Keratinocyte (primary cell): Measurements from ENCODE around the gene TMEM139. TPM values are rescaled to one million over a fixed set of nuclear protein-coding genes. Genes with fewer than 3 reads are reported as not detected.

Source experiments
- DNase-seq: peaks from one replicate; pipeline ENCODE4 v3.0.0-alpha.2; 2011; ENCODE audit warnings: low read depth, missing footprints, low spot score
- FAIRE-seq: peaks from 2 replicates; lab custom pipeline; 2011; peaks lifted over from hg19 to GRCh38; lab: Jason Lieb, UNC
- H2AFZ ChIP-seq: 2 replicates; pipeline ENCODE4 v1.6.0; 2012; ENCODE audit warnings: low read length, control low read depth, inconsistent platforms; ENCODE audit not compliant: control insufficient read depth
- H3K27ac ChIP-seq: 2 replicates; pipeline ENCODE4 v1.5.1; 2011; ENCODE audit warnings: low read length; ENCODE audit not compliant: control insufficient read depth, insufficient read depth
- H3K27me3 ChIP-seq: 3 replicates; pipeline ENCODE4 v1.6.0; 2011; ENCODE audit warnings: low read length; ENCODE audit not compliant: control insufficient read depth, insufficient read depth; ENCODE audit errors: extremely low read depth
- H3K36me3 ChIP-seq, 2 experiments: 2 replicates in 1 of 2; 3 replicates in 1 of 2; pipeline ENCODE4 v1.5.1; 2011; ENCODE audit warnings: low read length in 2 of 2, mild to moderate bottlenecking in 1 of 2; ENCODE audit not compliant: control insufficient read depth in 2 of 2, insufficient read depth in 2 of 2; ENCODE audit errors: extremely low read depth in 1 of 2
- H3K4me1 ChIP-seq: 3 replicates; pipeline ENCODE4 v1.5.1; 2011; ENCODE audit warnings: low read length; ENCODE audit not compliant: control insufficient read depth, insufficient read depth; ENCODE audit errors: extremely low read depth
- H3K4me2 ChIP-seq: 3 replicates; pipeline ENCODE4 v1.6.0; 2011; ENCODE audit warnings: low read depth, low read length; ENCODE audit not compliant: control insufficient read depth, insufficient read depth; ENCODE audit errors: extremely low read depth
- H3K4me3 ChIP-seq, 3 experiments: fragments of 200-600 bp in 1 of 3; sonication (generic) in 1 of 3; 2 replicates in 2 of 3; 3 replicates in 1 of 3; pipeline ENCODE4 v1.5.1; 2011 to 2016; ENCODE audit warnings: low read length in 3 of 3, mild to moderate bottlenecking in 3 of 3, control low read depth in 2 of 3, inconsistent platforms in 1 of 3, low read depth in 1 of 3, mixed read lengths in 1 of 3, mixed run types in 1 of 3, moderate library complexity in 1 of 3; ENCODE audit not compliant: control insufficient read depth in 2 of 3, insufficient read depth in 2 of 3; ENCODE audit errors: extremely low read depth in 1 of 3
- H3K79me2 ChIP-seq: 2 replicates; pipeline ENCODE4 v1.6.0; 2012; ENCODE audit warnings: low read length; ENCODE audit not compliant: control insufficient read depth, insufficient read depth
- H3K9ac ChIP-seq: 3 replicates; pipeline ENCODE4 v1.6.0; 2011; ENCODE audit warnings: low read length; ENCODE audit not compliant: control insufficient read depth, insufficient read depth; ENCODE audit errors: extremely low read depth
- H3K9me1 ChIP-seq: 3 replicates; pipeline ENCODE4 v1.6.0; 2011; ENCODE audit warnings: low read length; ENCODE audit not compliant: control insufficient read depth, insufficient read depth; ENCODE audit errors: extremely low read depth
- H3K9me3 ChIP-seq: 2 replicates; pipeline ENCODE4 v1.5.1; 2012; ENCODE audit warnings: low read depth, low read length; ENCODE audit not compliant: control insufficient read depth
- H4K20me1 ChIP-seq: 3 replicates; pipeline ENCODE4 v1.6.0; 2011; ENCODE audit warnings: low read length; ENCODE audit not compliant: control insufficient read depth, insufficient read depth; ENCODE audit errors: extremely low read depth
- CTCF ChIP-seq, 3 experiments: IDR thresholded peaks in 1 of 3; conservative IDR thresholded peaks in 1 of 3; optimal IDR thresholded peaks in 1 of 3; 2 replicates in 2 of 3; 3 replicates in 1 of 3; pipeline versions ENCODE3 to v1.5.1; 2011; ENCODE audit warnings: low read length in 3 of 3, mild to moderate bottlenecking in 3 of 3, moderate library complexity in 2 of 3, control low read depth in 1 of 3, inconsistent platforms in 1 of 3; ENCODE audit not compliant: insufficient read depth in 2 of 3; ENCODE audit errors: extremely low read depth in 1 of 3
- EZH2 ChIP-seq: IDR thresholded peaks from one replicate; pipeline ENCODE4 v1.6.1; 2012; ENCODE audit warnings: inconsistent platforms, mild to moderate bottlenecking, low read length, moderate library complexity
- dilution Hi-C: fragments of 300-500 bp; cut with MboI; formaldehyde crosslinking; loops from one replicate; pipeline ENCODE4 v1.7.0; 2020; ENCODE audit warnings: low sequenced_read_pairs; ENCODE audit not compliant: extremely low pct_ligation_motif_present
- polyA minus RNA-seq, 3 experiments: library from RNA; depleted of rRNA, polyadenylated mRNA; stranded (reverse); fragments of >200 nt; gene quantifications; 1 replicate in 1 of 3; 2 replicates in 1 of 3; 3 replicates in 1 of 3; pipeline ENCODE4 v1.2.3, GENCODE V29; 2011
- polyA plus RNA-seq, 5 experiments: library from polyadenylated mRNA; depleted of rRNA in 3 of 5; stranded (reverse) in 3 of 5; stranded (forward) in 1 of 5; unstranded in 1 of 5; fragments of >200 nt; gene quantifications; 1 replicate in 1 of 5; 2 replicates in 3 of 5; 3 replicates in 1 of 5; pipeline versions ENCODE4 v1.2.1 to v1.2.3, GENCODE V29; 2011 to 2012; ENCODE audit warnings: missing spikeins in 2 of 5, low read depth in 1 of 5, low replicate concordance in 1 of 5

The TMEM139 gene
- 20.9 to 25.1 TPM (median 22.3 TPM) in 3 replicates for polyA plus RNA-seq
- polyA plus RNA-seq (2011; ENCODE audit: low read depth) = 4.0 TPM
- 22.0 and 23.8 TPM in 2 replicates for polyA plus RNA-seq (2011; cell fraction: cytosol; rRNA removed)
- polyA plus RNA-seq (2011; cell fraction: nucleus; rRNA removed) = 37.2 and 39.2 TPM in 2 replicates
- 11.3 and 14.1 TPM in 2 replicates for polyA plus RNA-seq (2012; ENCODE audit: low replicate concordance)
- polyA minus RNA-seq = 5.6 to 10.7 TPM (median 8.9 TPM) in 3 replicates
- 2.9 TPM for polyA minus RNA-seq (2011; cell fraction: cytosol; rRNA and poly(A)+ RNA removed)
- polyA minus RNA-seq (2011; cell fraction: nucleus; rRNA and poly(A)+ RNA removed) = 8.2 and 13.0 TPM in 2 replicates

- peak; percentile 73 for FAIRE-seq
Measured at GRCh38 chr7:143284591-143285469, at the start of gene TMEM139. TSS of gene TMEM139 (plus strand) at chr7:143284958. CDS start at chr7:143285958, 1,000 bp downstream.

DNA sequence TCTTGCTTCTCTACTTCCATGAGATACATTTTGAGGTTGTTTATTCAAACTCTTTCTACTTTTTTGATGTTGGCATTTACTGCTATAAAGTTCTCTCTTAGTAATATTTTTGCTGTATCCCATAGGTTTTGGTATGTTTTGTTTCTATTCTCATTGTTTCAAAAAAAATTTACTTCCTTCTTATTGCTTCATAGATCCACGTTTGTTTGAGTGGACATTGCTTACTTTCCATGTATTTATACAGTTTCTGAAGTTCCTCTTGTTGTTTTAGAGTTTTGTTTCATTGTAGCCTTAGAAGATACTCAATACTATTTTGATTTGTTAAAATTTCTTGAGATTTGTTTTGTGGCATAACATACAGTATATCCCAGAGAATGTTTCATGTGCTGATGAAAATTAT is 49.2 kb upstream of the TMEM139 start:
- Histone ChIP-seq H3K27me3 (no peaks in the 10 kb centered on the region), H3K4me1 (no peaks in the 10 kb centered on the region), H2AFZ (no peak overlapping the region), H3K4me3 (no peak overlapping the region), H3K9ac (no peak overlapping the region), H3K4me2 (no peak overlapping the region), H4K20me1 (no peaks in the 10 kb centered on the region), H3K9me3 (no peaks in the 10 kb centered on the region), H3K9me1 (no peaks in the 10 kb centered on the region), H3K79me2 (no peaks in the 10 kb centered on the region), H3K36me3 (no peaks in the 10 kb centered on the region), H3K27ac (no peak overlapping the region)
- DNase-seq = no peak
- dilution Hi-C loops = no loop called here
- no peak for FAIRE-seq
- TF ChIP-seq CTCF (optimal IDR thresholded peaks at IDR 0.05 in 1 of 3, IDR thresholded peaks at IDR 0.05 in 1 of 3, conservative IDR thresholded peaks at IDR 0.05 in 1 of 3; ENCODE audit: extremely low read depth in 1 of 3, insufficient read depth in 2 of 3, low read length in 3 of 3) = no peak
- TF ChIP-seq EZH2 = no peak

More at GRCh38 chr7:143284591-143285469, at the start of gene TMEM139:
- H3K4me3 ChIP-seq = peak within 1 kb of the TSS; percentile 45 to 67 (median 47)
- no peaks in the 10 kb centered on the region for H3K27me3 ChIP-seq
- DNase-seq = no peak
- peaks cover 16% of the 10 kb centered on the region for H3K79me2 ChIP-seq
- peaks cover 2 to 5% of the 10 kb centered on the region in 2 experiments for H3K36me3 ChIP-seq
- H3K4me2 ChIP-seq = peak within 1 kb of the TSS; percentile 67
- no peaks in the 10 kb centered on the region for H4K20me1 ChIP-seq
- H3K27ac ChIP-seq = peak within 1 kb of the TSS; percentile 17
- TF ChIP-seq CTCF (optimal IDR thresholded peaks at IDR 0.05 in 1 of 3, IDR thresholded peaks at IDR 0.05 in 1 of 3, conservative IDR thresholded peaks at IDR 0.05 in 1 of 3; ENCODE audit: extremely low read depth in 1 of 3, insufficient read depth in 2 of 3, low read length in 3 of 3) (no peak), EZH2 (no peak)
- peak within 1 kb of the TSS; percentile 9 for H3K9ac ChIP-seq
- no peaks in the 10 kb centered on the region for H3K9me3 ChIP-seq
- H3K4me1 ChIP-seq = peaks cover 35% of the 10 kb centered on the region
- dilution Hi-C loops = no loop called here
- no peaks in the 10 kb centered on the region for H3K9me1 ChIP-seq
- peak within 1 kb of the TSS; percentile 82 for H2AFZ ChIP-seq
